Keratinocyte (primary cell): ENCODE results near the gene C15orf39. TPM values are rescaled to one million over a fixed set of nuclear protein-coding genes. Genes with fewer than 3 reads are reported as not detected.

Experiments
- DNase-seq: peaks from one replicate; pipeline ENCODE4 v3.0.0-alpha.2; 2011; ENCODE audit warnings: low read depth, missing footprints, low spot score
- FAIRE-seq: peaks from 2 replicates; lab custom pipeline; 2011; peaks lifted over from hg19 to GRCh38; lab: Jason Lieb, UNC
- H2AFZ ChIP-seq: 2 replicates; pipeline ENCODE4 v1.6.0; 2012; ENCODE audit warnings: low read length, control low read depth, inconsistent platforms; ENCODE audit not compliant: control insufficient read depth
- H3K27ac ChIP-seq: 2 replicates; pipeline ENCODE4 v1.5.1; 2011; ENCODE audit warnings: low read length; ENCODE audit not compliant: control insufficient read depth, insufficient read depth
- H3K27me3 ChIP-seq: 3 replicates; pipeline ENCODE4 v1.6.0; 2011; ENCODE audit warnings: low read length; ENCODE audit not compliant: control insufficient read depth, insufficient read depth; ENCODE audit errors: extremely low read depth
- H3K36me3 ChIP-seq, 2 experiments: 2 replicates in 1 of 2; 3 replicates in 1 of 2; pipeline ENCODE4 v1.5.1; 2011; ENCODE audit warnings: low read length in 2 of 2, mild to moderate bottlenecking in 1 of 2; ENCODE audit not compliant: control insufficient read depth in 2 of 2, insufficient read depth in 2 of 2; ENCODE audit errors: extremely low read depth in 1 of 2
- H3K4me1 ChIP-seq: 3 replicates; pipeline ENCODE4 v1.5.1; 2011; ENCODE audit warnings: low read length; ENCODE audit not compliant: control insufficient read depth, insufficient read depth; ENCODE audit errors: extremely low read depth
- H3K4me2 ChIP-seq: 3 replicates; pipeline ENCODE4 v1.6.0; 2011; ENCODE audit warnings: low read depth, low read length; ENCODE audit not compliant: control insufficient read depth, insufficient read depth; ENCODE audit errors: extremely low read depth
- H3K4me3 ChIP-seq, 3 experiments: fragments of 200-600 bp in 1 of 3; sonication (generic) in 1 of 3; 2 replicates in 2 of 3; 3 replicates in 1 of 3; pipeline ENCODE4 v1.5.1; 2011 to 2016; ENCODE audit warnings: low read length in 3 of 3, mild to moderate bottlenecking in 3 of 3, control low read depth in 2 of 3, inconsistent platforms in 1 of 3, low read depth in 1 of 3, mixed read lengths in 1 of 3, mixed run types in 1 of 3, moderate library complexity in 1 of 3; ENCODE audit not compliant: control insufficient read depth in 2 of 3, insufficient read depth in 2 of 3; ENCODE audit errors: extremely low read depth in 1 of 3
- H3K79me2 ChIP-seq: 2 replicates; pipeline ENCODE4 v1.6.0; 2012; ENCODE audit warnings: low read length; ENCODE audit not compliant: control insufficient read depth, insufficient read depth
- H3K9ac ChIP-seq: 3 replicates; pipeline ENCODE4 v1.6.0; 2011; ENCODE audit warnings: low read length; ENCODE audit not compliant: control insufficient read depth, insufficient read depth; ENCODE audit errors: extremely low read depth
- H3K9me1 ChIP-seq: 3 replicates; pipeline ENCODE4 v1.6.0; 2011; ENCODE audit warnings: low read length; ENCODE audit not compliant: control insufficient read depth, insufficient read depth; ENCODE audit errors: extremely low read depth
- H3K9me3 ChIP-seq: 2 replicates; pipeline ENCODE4 v1.5.1; 2012; ENCODE audit warnings: low read depth, low read length; ENCODE audit not compliant: control insufficient read depth
- H4K20me1 ChIP-seq: 3 replicates; pipeline ENCODE4 v1.6.0; 2011; ENCODE audit warnings: low read length; ENCODE audit not compliant: control insufficient read depth, insufficient read depth; ENCODE audit errors: extremely low read depth
- EZH2 ChIP-seq: IDR thresholded peaks from one replicate; pipeline ENCODE4 v1.6.1; 2012; ENCODE audit warnings: inconsistent platforms, mild to moderate bottlenecking, low read length, moderate library complexity
- dilution Hi-C: fragments of 300-500 bp; cut with MboI; formaldehyde crosslinking; loops from one replicate; pipeline ENCODE4 v1.7.0; 2020; ENCODE audit warnings: low sequenced_read_pairs; ENCODE audit not compliant: extremely low pct_ligation_motif_present
- polyA plus RNA-seq, 5 experiments: library from polyadenylated mRNA; depleted of rRNA in 3 of 5; stranded (reverse) in 3 of 5; stranded (forward) in 1 of 5; unstranded in 1 of 5; fragments of >200 nt; gene quantifications; 1 replicate in 1 of 5; 2 replicates in 3 of 5; 3 replicates in 1 of 5; pipeline versions ENCODE4 v1.2.1 to v1.2.3, GENCODE V29; 2011 to 2012; ENCODE audit warnings: missing spikeins in 2 of 5, low read depth in 1 of 5, low replicate concordance in 1 of 5
- TF ChIP-seq, protein P1 (sequence below), 3 experiments: IDR thresholded peaks in 1 of 3; conservative IDR thresholded peaks in 1 of 3; optimal IDR thresholded peaks in 1 of 3; 2 replicates in 2 of 3; 3 replicates in 1 of 3; pipeline versions ENCODE3 to v1.5.1; 2011; ENCODE audit warnings: low read length in 3 of 3, mild to moderate bottlenecking in 3 of 3, moderate library complexity in 2 of 3, control low read depth in 1 of 3, inconsistent platforms in 1 of 3; ENCODE audit not compliant: insufficient read depth in 2 of 3; ENCODE audit errors: extremely low read depth in 1 of 3

Gene C15orf39
- polyA plus RNA-seq, 1 donor (not counting 4 experiments of a cell fraction or from before 2014, with no cell fraction given): 1.8 TPM

GRCh38 chr15:75235051-75235673 lies 33.5 kb downstream of the C15orf39 start:
- FAIRE-seq: no peak
- dilution Hi-C loops: no loop called here
- Histone ChIP-seq H2AFZ (no peak overlapping the region), H3K27ac (no peak overlapping the region), H3K9me3 (no peaks in the 10 kb centered on the region), H3K79me2 (no peaks in the 10 kb centered on the region), H3K4me3 (no peak overlapping the region), H4K20me1 (no peaks in the 10 kb centered on the region), H3K4me1 (no peaks in the 10 kb centered on the region), H3K9me1 (no peaks in the 10 kb centered on the region), H3K9ac (no peak overlapping the region), H3K27me3 (peaks cover 44% of the 10 kb centered on the region), H3K36me3 (no peaks in the 10 kb centered on the region), H3K4me2 (no peak overlapping the region)
- TF ChIP-seq EZH2: no peak
- TF ChIP-seq, protein P1, sequence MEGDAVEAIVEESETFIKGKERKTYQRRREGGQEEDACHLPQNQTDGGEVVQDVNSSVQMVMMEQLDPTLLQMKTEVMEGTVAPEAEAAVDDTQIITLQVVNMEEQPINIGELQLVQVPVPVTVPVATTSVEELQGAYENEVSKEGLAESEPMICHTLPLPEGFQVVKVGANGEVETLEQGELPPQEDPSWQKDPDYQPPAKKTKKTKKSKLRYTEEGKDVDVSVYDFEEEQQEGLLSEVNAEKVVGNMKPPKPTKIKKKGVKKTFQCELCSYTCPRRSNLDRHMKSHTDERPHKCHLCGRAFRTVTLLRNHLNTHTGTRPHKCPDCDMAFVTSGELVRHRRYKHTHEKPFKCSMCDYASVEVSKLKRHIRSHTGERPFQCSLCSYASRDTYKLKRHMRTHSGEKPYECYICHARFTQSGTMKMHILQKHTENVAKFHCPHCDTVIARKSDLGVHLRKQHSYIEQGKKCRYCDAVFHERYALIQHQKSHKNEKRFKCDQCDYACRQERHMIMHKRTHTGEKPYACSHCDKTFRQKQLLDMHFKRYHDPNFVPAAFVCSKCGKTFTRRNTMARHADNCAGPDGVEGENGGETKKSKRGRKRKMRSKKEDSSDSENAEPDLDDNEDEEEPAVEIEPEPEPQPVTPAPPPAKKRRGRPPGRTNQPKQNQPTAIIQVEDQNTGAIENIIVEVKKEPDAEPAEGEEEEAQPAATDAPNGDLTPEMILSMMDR (optimal IDR thresholded peaks at IDR 0.05 in 1 of 3, IDR thresholded peaks at IDR 0.05 in 1 of 3, conservative IDR thresholded peaks at IDR 0.05 in 1 of 3; ENCODE audit: extremely low read depth in 1 of 3, insufficient read depth in 2 of 3, low read length in 3 of 3): no peak
- DNase-seq: no peak

DNA sequence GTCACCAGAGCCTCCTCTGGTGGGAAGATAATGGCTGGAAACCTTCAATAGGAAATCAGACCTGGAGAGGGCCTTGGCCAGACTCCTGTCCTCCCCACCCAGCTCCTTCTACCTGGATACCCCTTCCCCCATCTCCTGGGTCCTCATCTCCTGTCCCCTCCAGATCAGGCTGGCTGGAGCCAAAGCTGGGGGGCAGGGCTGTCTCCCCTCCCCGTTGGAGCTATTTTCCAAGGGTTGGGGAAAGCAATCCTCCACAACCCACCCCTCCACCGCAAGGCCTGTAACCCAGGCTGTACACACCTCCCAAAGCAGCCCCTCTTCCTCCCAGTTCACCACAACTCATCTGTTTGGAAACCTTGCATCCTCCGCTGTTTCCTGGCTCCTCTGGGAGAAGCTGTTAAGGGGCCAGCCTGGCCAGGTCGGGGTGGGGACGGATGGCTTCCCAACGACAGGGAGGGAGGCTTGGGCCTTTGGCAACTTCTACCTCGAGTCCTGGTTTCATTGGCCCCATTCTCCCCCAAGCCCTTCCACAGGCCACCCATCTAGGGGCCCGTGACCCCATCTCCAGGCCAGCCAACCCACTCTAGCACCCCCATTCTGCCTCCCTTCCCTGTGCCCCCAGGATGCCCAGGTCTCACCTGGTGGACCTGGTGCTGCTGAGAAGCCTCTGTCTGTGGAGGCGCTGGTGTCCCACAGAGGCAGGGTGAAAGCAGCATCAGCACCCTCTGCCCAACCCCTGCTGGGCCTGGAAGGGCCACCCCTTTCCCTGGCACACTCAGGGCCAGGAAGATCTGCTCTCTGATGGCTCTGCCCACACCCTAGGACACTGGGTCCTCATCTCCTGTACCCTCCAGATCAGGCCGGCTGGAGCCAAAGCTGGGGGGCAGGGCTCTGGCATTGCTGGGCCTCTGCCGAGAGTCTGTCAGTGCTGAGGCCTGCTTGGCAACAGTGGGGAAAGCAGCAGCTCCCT lies 34.4 kb downstream of the C15orf39 start:
- Histone ChIP-seq H3K4me2 (no peak overlapping the region), H3K27ac (no peak overlapping the region), H3K4me1 (no peaks in the 10 kb centered on the region), H3K79me2 (no peaks in the 10 kb centered on the region), H3K9ac (no peak overlapping the region), H3K9me3 (no peaks in the 10 kb centered on the region), H3K9me1 (no peaks in the 10 kb centered on the region), H3K36me3 (no peaks in the 10 kb centered on the region), H3K4me3 (no peak overlapping the region), H4K20me1 (no peaks in the 10 kb centered on the region), H2AFZ (no peak overlapping the region), H3K27me3 (peaks cover 44% of the 10 kb centered on the region)
- DNase-seq: no peak
- dilution Hi-C loops: no loop called here
- TF ChIP-seq EZH2: no peak
- TF ChIP-seq, protein P1 (optimal IDR thresholded peaks at IDR 0.05 in 1 of 3, IDR thresholded peaks at IDR 0.05 in 1 of 3, conservative IDR thresholded peaks at IDR 0.05 in 1 of 3; ENCODE audit: extremely low read depth in 1 of 3, insufficient read depth in 2 of 3, low read length in 3 of 3): no peak
- no peak for FAIRE-seq
